ENCODE results near the gene KRT10.

The KRT10 gene

GRCh38 chr17:40824015-40824832 is 1.8 kb upstream of the KRT10 start:
- H3K79me2 ChIP-seq (ENCODE audit: insufficient read depth, low read length) = peaks cover 8% of the 10 kb centered on the region; the same call in 1 of the 2 replicates
- no peaks in the 10 kb centered on the region for H4K20me1 ChIP-seq (ENCODE audit: insufficient read depth, low read length)
- peaks cover 13% of the 10 kb centered on the region for H3K4me1 ChIP-seq (ENCODE audit: insufficient read depth, low read length)
- no peaks in the 10 kb centered on the region for H3K36me3 ChIP-seq (ENCODE audit: insufficient read depth, low read length)
- no peak overlapping the region for H3K27ac ChIP-seq (ENCODE audit: low read length)
- no peaks in the 10 kb centered on the region for H3K9me3 ChIP-seq (ENCODE audit: insufficient read depth, low read length, severe bottlenecking)
- no peak for ATAC-seq (ENCODE audit: insufficient read depth, low read depth)
- TF ChIP-seq CTCF (IDR thresholded peaks at IDR 0.05; ENCODE audit: borderline replicate concordance, extremely low read depth, low read length, poor library complexity, severe bottlenecking) = no peak
- TF ChIP-seq EZH2 (IDR thresholded peaks at IDR 0.05; ENCODE audit: borderline replicate concordance, low read depth, low read length, severe bottlenecking) = no peak
- no peak overlapping the region for H3K4me3 ChIP-seq (ENCODE audit: low read depth in 1 of 2, low read length in 2 of 2)
- DNase-seq = no peak
- no peak overlapping the region for H3K4me2 ChIP-seq (ENCODE audit: insufficient read depth, low read length)
- no peaks in the 10 kb centered on the region for H3K27me3 ChIP-seq (ENCODE audit: insufficient read depth, low read length, poor library complexity)
- H2AFZ ChIP-seq (ENCODE audit: low read depth, low read length) = no peak overlapping the region
- no peak overlapping the region for H3K9ac ChIP-seq (ENCODE audit: low read depth, low read length)

DNA sequence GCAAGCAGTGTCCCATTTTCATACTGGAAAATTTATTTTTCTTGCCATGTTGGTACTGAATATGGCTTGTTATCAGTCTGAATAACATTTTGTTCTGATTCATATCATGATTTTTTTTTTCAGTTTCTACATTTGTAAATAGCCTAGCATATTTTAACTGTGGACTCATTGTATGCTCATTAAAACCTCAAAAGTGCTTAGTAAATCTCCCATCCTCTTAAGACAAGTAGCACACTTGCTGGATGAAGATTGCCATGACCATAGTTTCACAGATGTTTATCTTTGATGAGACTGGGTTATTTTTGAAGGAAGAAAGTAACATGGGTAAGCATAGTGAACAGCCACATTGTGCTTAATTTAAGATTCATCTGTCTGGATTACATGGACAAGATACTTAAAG is 878 bp downstream of the KRT10 start:
- Histone ChIP-seq H3K36me3 (ENCODE audit: insufficient read depth, low read length) (peaks cover 6% of the 10 kb centered on the region), H3K9me3 (ENCODE audit: insufficient read depth, low read length, severe bottlenecking) (no peaks in the 10 kb centered on the region), H3K27ac (ENCODE audit: low read length) (no peak overlapping the region), H3K4me2 (ENCODE audit: insufficient read depth, low read length) (no peak overlapping the region), H3K9ac (ENCODE audit: low read depth, low read length) (no peak overlapping the region), H3K79me2 (ENCODE audit: insufficient read depth, low read length) (peaks cover 20% of the 10 kb centered on the region), H2AFZ (ENCODE audit: low read depth, low read length) (no peak overlapping the region), H4K20me1 (ENCODE audit: insufficient read depth, low read length) (no peaks in the 10 kb centered on the region), H3K27me3 (ENCODE audit: insufficient read depth, low read length, poor library complexity) (no peaks in the 10 kb centered on the region), H3K4me1 (ENCODE audit: insufficient read depth, low read length) (peaks cover 28% of the 10 kb centered on the region), H3K4me3 (ENCODE audit: low read depth in 1 of 2, low read length in 2 of 2) (no peak overlapping the region)
- no peak for TF ChIP-seq EZH2 (IDR thresholded peaks at IDR 0.05; ENCODE audit: borderline replicate concordance, low read depth, low read length, severe bottlenecking)
- no peak for TF ChIP-seq CTCF (IDR thresholded peaks at IDR 0.05; ENCODE audit: borderline replicate concordance, extremely low read depth, low read length, poor library complexity, severe bottlenecking)
- ATAC-seq (ENCODE audit: insufficient read depth, low read depth) (no peak), DNase-seq (no peak)

- H3K79me2 ChIP-seq (ENCODE audit: insufficient read depth, low read length) = peaks cover 18% of the 10 kb centered on the region
- no peak overlapping the region for H3K9ac ChIP-seq (ENCODE audit: low read depth, low read length)
- no peak overlapping the region for H3K27ac ChIP-seq (ENCODE audit: low read length)
- peaks cover 6% of the 10 kb centered on the region for H3K36me3 ChIP-seq (ENCODE audit: insufficient read depth, low read length)
- H3K9me3 ChIP-seq (ENCODE audit: insufficient read depth, low read length, severe bottlenecking) = no peaks in the 10 kb centered on the region
- DNase-seq = no peak
- no peak overlapping the region for H2AFZ ChIP-seq (ENCODE audit: low read depth, low read length)
- peaks cover 28% of the 10 kb centered on the region for H3K4me1 ChIP-seq (ENCODE audit: insufficient read depth, low read length)
- TF ChIP-seq CTCF (IDR thresholded peaks at IDR 0.05; ENCODE audit: borderline replicate concordance, extremely low read depth, low read length, poor library complexity, severe bottlenecking) = no peak
- TF ChIP-seq EZH2 (IDR thresholded peaks at IDR 0.05; ENCODE audit: borderline replicate concordance, low read depth, low read length, severe bottlenecking) = no peak
- no peaks in the 10 kb centered on the region for H3K27me3 ChIP-seq (ENCODE audit: insufficient read depth, low read length, poor library complexity)
- no peaks in the 10 kb centered on the region for H4K20me1 ChIP-seq (ENCODE audit: insufficient read depth, low read length)
- no peak for ATAC-seq (ENCODE audit: insufficient read depth, low read depth)
- peak overlapping the region; percentile 85 for H3K4me2 ChIP-seq (ENCODE audit: insufficient read depth, low read length)
- peak overlapping the region in 1 of 2 experiments; percentile 80; a peak in 1 of 4 replicates for H3K4me3 ChIP-seq (ENCODE audit: low read depth in 1 of 2, low read length in 2 of 2)
Measured at GRCh38 chr17:40820228-40820838, 2.1 kb downstream of the KRT10 start.

All from DND-41 (cell line).